Trophoblast cell (in vitro differentiated cells and primary cell): ENCODE measurements around the gene OGFR.

Source experiments
- DNase-seq, 2 donors: peaks; one replicate each; pipeline ENCODE4 v3.0.0-alpha.2; 2016
- H2AFZ ChIP-seq: 2 replicates; pipeline ENCODE4 v1.6.1; 2013; ENCODE audit warnings: low read length, moderate library complexity, mild to moderate bottlenecking; ENCODE audit not compliant: insufficient read depth, poor library complexity
- H2AK5ac ChIP-seq: 2 replicates; pipeline ENCODE4 v1.6.1; 2013; ENCODE audit warnings: mild to moderate bottlenecking, low read length
- H2BK120ac ChIP-seq: 2 replicates; pipeline ENCODE4 v1.6.1; 2013; ENCODE audit warnings: low read length, mild to moderate bottlenecking, moderate library complexity; ENCODE audit not compliant: insufficient read depth, poor library complexity
- H2BK12ac ChIP-seq: 2 replicates; pipeline ENCODE4 v1.6.1; 2013; ENCODE audit warnings: mild to moderate bottlenecking, low read length, moderate library complexity
- H2BK5ac ChIP-seq: 2 replicates; pipeline ENCODE4 v1.6.1; 2013; ENCODE audit warnings: low read length, low read depth, moderate library complexity, mild to moderate bottlenecking; ENCODE audit not compliant: poor library complexity
- H3K14ac ChIP-seq: 2 replicates; pipeline ENCODE4 v1.6.1; 2013; ENCODE audit warnings: mild to moderate bottlenecking, low read length
- H3K18ac ChIP-seq: 2 replicates; pipeline ENCODE4 v1.6.1; 2013; ENCODE audit warnings: mild to moderate bottlenecking, low read length
- H3K23ac ChIP-seq: 2 replicates; pipeline ENCODE4 v1.6.1; 2013; ENCODE audit warnings: low read length
- H3K27ac ChIP-seq: 2 replicates; pipeline ENCODE4 v1.5.1; 2013; ENCODE audit warnings: low read depth, mild to moderate bottlenecking, inconsistent platforms, low read length, moderate library complexity
- H3K27me3 ChIP-seq: 2 replicates; pipeline ENCODE4 v1.6.1; 2013; ENCODE audit warnings: inconsistent platforms, mild to moderate bottlenecking, low read length, moderate library complexity; ENCODE audit not compliant: insufficient read depth
- H3K36me3 ChIP-seq, 2 experiments: 1 replicate in 1 of 2; 2 replicates in 1 of 2; pipeline ENCODE4 v1.6.1; 2013; ENCODE audit warnings: low read length in 2 of 2, mild to moderate bottlenecking in 2 of 2, moderate library complexity in 1 of 2; ENCODE audit not compliant: insufficient read depth in 2 of 2, control insufficient read depth in 1 of 2
- H3K4ac ChIP-seq: 2 replicates; pipeline ENCODE4 v1.6.1; 2013; ENCODE audit warnings: low read depth, mild to moderate bottlenecking, low read length, moderate library complexity
- H3K4me1 ChIP-seq, 2 experiments: 1 replicate in 1 of 2; 2 replicates in 1 of 2; pipeline ENCODE4 v1.6.1; 2013; ENCODE audit warnings: low read length in 2 of 2, mild to moderate bottlenecking in 2 of 2, moderate library complexity in 1 of 2; ENCODE audit not compliant: insufficient read depth in 2 of 2, control insufficient read depth in 1 of 2
- H3K4me2 ChIP-seq: 2 replicates; pipeline ENCODE4 v1.6.1; 2013; ENCODE audit warnings: inconsistent platforms, mild to moderate bottlenecking, low read length, moderate library complexity
- H3K4me3 ChIP-seq: 2 replicates; pipeline ENCODE4 v1.5.1; 2013; ENCODE audit warnings: mild to moderate bottlenecking, low read depth, low read length, inconsistent platforms
- H3K79me1 ChIP-seq: one replicate; pipeline ENCODE4 v1.6.1; 2013; ENCODE audit warnings: low read length
- H3K79me2 ChIP-seq: 2 replicates; pipeline ENCODE4 v1.6.1; 2013; ENCODE audit warnings: low read length, mild to moderate bottlenecking; ENCODE audit not compliant: control insufficient read depth, insufficient read depth, poor library complexity
- H3K9ac ChIP-seq: 2 replicates; pipeline ENCODE4 v1.6.1; 2013; ENCODE audit warnings: mild to moderate bottlenecking, low read length
- H3K9me3 ChIP-seq: 2 replicates; pipeline ENCODE4 v1.6.1; 2013; ENCODE audit warnings: low read depth, mild to moderate bottlenecking, control low read depth, inconsistent platforms, low read length; ENCODE audit not compliant: insufficient read depth
- H4K12ac ChIP-seq: 2 replicates; pipeline ENCODE4 v1.6.1; 2013; ENCODE audit warnings: low read depth, mild to moderate bottlenecking, low read length, moderate library complexity
- H4K8ac ChIP-seq: 2 replicates; pipeline ENCODE4 v1.6.1; 2013; ENCODE audit warnings: low read depth, mild to moderate bottlenecking, low read length, moderate library complexity
- H4K91ac ChIP-seq: one replicate; pipeline ENCODE4 v1.6.1; 2013; ENCODE audit warnings: low read depth, mild to moderate bottlenecking, low read length, moderate library complexity
- WGBS: extraction: QIAGEN DNeasy Blood & Tissue Kit; methylation state at CpG from one replicate; pipeline ENCODE4 v1.1.7; 2013; ENCODE audit warnings: missing lambda C conversion rate; ENCODE audit not compliant: insufficient read length, insufficient coverage; ENCODE audit errors: extremely low coverage; 5-methylcytosine and 5-hydroxymethylcytosine counted together

OGFR gene

GRCh38 chr20:62859721-62860120, 55.1 kb downstream of the OGFR start:
- H3K14ac ChIP-seq, result no peak overlapping the region
- no peak overlapping the region for H2AK5ac ChIP-seq
- no peak overlapping the region for H3K9ac ChIP-seq
- no peak overlapping the region for H3K4me3 ChIP-seq
- H3K36me3 ChIP-seq, result peaks cover 8 to 10% of the 10 kb centered on the region in 2 experiments
- no peak overlapping the region for H2BK5ac ChIP-seq
- H3K18ac ChIP-seq, result no peak overlapping the region
- H3K79me1 ChIP-seq, result peaks cover 4% of the 10 kb centered on the region
- H2BK120ac ChIP-seq, result no peak overlapping the region
- H3K23ac ChIP-seq, result no peak overlapping the region
- no peak overlapping the region for H3K27ac ChIP-seq
- no peak overlapping the region for H3K4me2 ChIP-seq
- DNase-seq, result no peak
- no peak overlapping the region for H4K12ac ChIP-seq
- H4K8ac ChIP-seq, result no peak overlapping the region
- peaks cover 3% of the 10 kb centered on the region for H3K79me2 ChIP-seq
- WGBS, result no CpG with 5 or more reads among the region's 12 CpGs
- H2AFZ ChIP-seq, result no peak overlapping the region
- H2BK12ac ChIP-seq, result no peak overlapping the region
- no peak overlapping the region for H4K91ac ChIP-seq
- no peak overlapping the region for H3K4ac ChIP-seq
- H3K9me3 ChIP-seq, result peaks cover 1% of the 10 kb centered on the region
- peaks cover 12% of the 10 kb centered on the region for H3K27me3 ChIP-seq
- H3K4me1 ChIP-seq, result peaks cover 5 to 11% of the 10 kb centered on the region in 2 experiments

- H4K8ac ChIP-seq, result no peak overlapping the region
- H3K27ac ChIP-seq, result no peak overlapping the region
- H2BK120ac ChIP-seq, result no peak overlapping the region
- H3K14ac ChIP-seq, result no peak overlapping the region
- H2AK5ac ChIP-seq, result no peak overlapping the region
- WGBS, result no CpG with 5 or more reads among the region's 24 CpGs
- peak overlapping the region; percentile 52 for H3K4me2 ChIP-seq
- no peak overlapping the region for H3K9ac ChIP-seq
- H3K4ac ChIP-seq, result no peak overlapping the region
- H3K4me1 ChIP-seq, result peaks cover 5 to 11% of the 10 kb centered on the region in 2 experiments
- H3K23ac ChIP-seq, result no peak overlapping the region
- H3K4me3 ChIP-seq, result peak overlapping the region; percentile 83
- peaks cover 12% of the 10 kb centered on the region for H3K27me3 ChIP-seq
- H3K79me2 ChIP-seq, result peaks cover 3% of the 10 kb centered on the region
- H2AFZ ChIP-seq, result no peak overlapping the region
- no peak for DNase-seq
- H4K91ac ChIP-seq, result no peak overlapping the region
- no peak overlapping the region for H2BK12ac ChIP-seq
- H2BK5ac ChIP-seq, result no peak overlapping the region
- H3K79me1 ChIP-seq, result peaks cover 4% of the 10 kb centered on the region
- peak overlapping the region; percentile 29 for H3K18ac ChIP-seq
- peaks cover 1% of the 10 kb centered on the region for H3K9me3 ChIP-seq
- peaks cover 8 to 10% of the 10 kb centered on the region in 2 experiments for H3K36me3 ChIP-seq
- no peak overlapping the region for H4K12ac ChIP-seq
Observed at GRCh38 chr20:62860391-62860923, 55.8 kb downstream of the OGFR start.

GRCh38 chr20:62860924-62861691, 56.5 kb downstream of the OGFR start:
- no CpG with 5 or more reads among the region's 129 CpGs for WGBS
- no peak overlapping the region for H2BK5ac ChIP-seq

GRCh38 chr20:62861726-62862336, 57.2 kb downstream of the OGFR start, which contains the start of gene TCFL5:
Gene TCFL5 (minus strand): TSS chr20:62861822. CDS start chr20:62861670, 152 bp downstream.
- WGBS, result no CpG with 5 or more reads among the region's 70 CpGs
- H3K79me2 ChIP-seq, result peaks cover 3% of the 10 kb centered on the region

More at GRCh38 chr20:62860924-62861691, 56.5 kb downstream of the OGFR start:
- peak overlapping the region; percentile 89 for H3K14ac ChIP-seq
- H3K27me3 ChIP-seq, result peaks cover 12% of the 10 kb centered on the region
- peak overlapping the region; percentile 52 for H3K4me2 ChIP-seq
- H3K4ac ChIP-seq, result no peak overlapping the region
- peaks cover 1% of the 10 kb centered on the region for H3K9me3 ChIP-seq
- no peak overlapping the region for H3K9ac ChIP-seq
- peak overlapping the region; percentile 96 for H3K18ac ChIP-seq
- H3K79me2 ChIP-seq, result peaks cover 3% of the 10 kb centered on the region
- H2AK5ac ChIP-seq, result no peak overlapping the region
- H3K4me3 ChIP-seq, result peak overlapping the region; percentile 83
- peak in 1 of 2 donors; percentile 37 for DNase-seq
- peaks cover 5 to 11% of the 10 kb centered on the region in 2 experiments for H3K4me1 ChIP-seq
- H2BK120ac ChIP-seq, result no peak overlapping the region
- peak overlapping the region; percentile 87 for H4K8ac ChIP-seq
- no peak overlapping the region for H3K27ac ChIP-seq
- peak overlapping the region; percentile 67 for H4K12ac ChIP-seq
- peak overlapping the region; percentile 50 for H2BK12ac ChIP-seq
- H3K79me1 ChIP-seq, result peaks cover 4% of the 10 kb centered on the region
- peaks cover 8 to 10% of the 10 kb centered on the region in 2 experiments for H3K36me3 ChIP-seq
- H2AFZ ChIP-seq, result peak overlapping the region; percentile 91
- H3K23ac ChIP-seq, result no peak overlapping the region
- peak overlapping the region; percentile 61 for H4K91ac ChIP-seq

More at GRCh38 chr20:62861726-62862336, 57.2 kb downstream of the OGFR start, which contains the start of gene TCFL5:
- peak within 1 kb of the TSS; percentile 96 for H3K18ac ChIP-seq
- peak within 1 kb of the TSS; percentile 89 for H3K14ac ChIP-seq
- no peak within 1 kb of the TSS for H3K27ac ChIP-seq
- peak; percentile 86 to 91 for DNase-seq
- H3K4ac ChIP-seq, result no peak within 1 kb of the TSS
- peak within 1 kb of the TSS; percentile 83 for H3K4me3 ChIP-seq
- H2AK5ac ChIP-seq, result no peak within 1 kb of the TSS
- H3K23ac ChIP-seq, result no peak within 1 kb of the TSS
- H2BK120ac ChIP-seq, result no peak within 1 kb of the TSS
- peaks cover 6 to 7% of the 10 kb centered on the region in 2 experiments for H3K36me3 ChIP-seq
- H2BK12ac ChIP-seq, result peak within 1 kb of the TSS; percentile 50
- peaks cover 12% of the 10 kb centered on the region for H3K27me3 ChIP-seq
- H4K91ac ChIP-seq, result peak within 1 kb of the TSS; percentile 61
- peak within 1 kb of the TSS; percentile 52 for H3K4me2 ChIP-seq
- peak within 1 kb of the TSS; percentile 91 for H2AFZ ChIP-seq
- H3K9ac ChIP-seq, result no peak within 1 kb of the TSS
- H2BK5ac ChIP-seq, result no peak within 1 kb of the TSS
- peak within 1 kb of the TSS; percentile 67 for H4K12ac ChIP-seq
- H3K9me3 ChIP-seq, result peaks cover 1% of the 10 kb centered on the region
- H3K4me1 ChIP-seq, result peaks cover 5 to 11% of the 10 kb centered on the region in 2 experiments
- H4K8ac ChIP-seq, result peak within 1 kb of the TSS; percentile 87
- peaks cover 4% of the 10 kb centered on the region for H3K79me1 ChIP-seq
